Spleen (tissue), 11 donors: Measurements from ENCODE around the gene TYMP. TPM values are rescaled to one million over a fixed set of nuclear protein-coding genes. Genes with fewer than 3 reads are reported as not detected.

Experiments
- DNase-seq: peaks from one replicate; pipeline ENCODE4 v3.0.0-alpha.2; 2020
- H3K27ac ChIP-seq, 8 donors: fragments of 200-600 bp; sonication (generic) in 7 of 8; 1 replicate in 4 of 8; 2 replicates in 4 of 8; pipeline versions ENCODE4 v1.5.0 to v1.8.0; 2016 to 2021; ENCODE audit warnings: inconsistent platforms in 4 of 8, mild to moderate bottlenecking in 4 of 8, moderate library complexity in 1 of 8
- H3K27me3 ChIP-seq, 7 donors: fragments of 200-600 bp; sonication (generic) in 6 of 7; replicated peaks in 1 of 7; 1 replicate in 4 of 7; 2 replicates in 3 of 7; pipeline versions ENCODE4 v1.5.0 to v1.8.0; 2016 to 2021; ENCODE audit warnings: inconsistent platforms in 3 of 7, mild to moderate bottlenecking in 1 of 7
- H3K36me3 ChIP-seq, 6 donors: fragments of 200-600 bp; sonication (generic) in 5 of 6; 1 replicate in 4 of 6; 2 replicates in 2 of 6; pipeline versions ENCODE4 v1.5.0 to v1.8.0; 2016 to 2021; ENCODE audit warnings: inconsistent platforms in 2 of 6
- H3K4me1 ChIP-seq, 6 donors: fragments of 200-600 bp; sonication (generic) in 5 of 6; 1 replicate in 3 of 6; 2 replicates in 3 of 6; pipeline versions ENCODE4 v1.5.0 to v1.8.0; 2016 to 2021; ENCODE audit warnings: inconsistent platforms in 3 of 6
- H3K4me3 ChIP-seq, 8 donors: fragments of 200-600 bp; sonication (generic) in 7 of 8; 1 replicate in 4 of 8; 2 replicates in 4 of 8; pipeline versions ENCODE4 v1.5.0 to v1.8.0; 2016 to 2021; ENCODE audit warnings: inconsistent platforms in 4 of 8, mild to moderate bottlenecking in 4 of 8, moderate library complexity in 2 of 8
- H3K9me3 ChIP-seq, 8 donors: fragments of 200-600 bp; sonication (generic) in 7 of 8; 1 replicate in 4 of 8; 2 replicates in 4 of 8; pipeline versions ENCODE4 v1.5.0 to v1.8.0; 2016 to 2021; ENCODE audit warnings: inconsistent platforms in 4 of 8
- CTCF ChIP-seq, 11 experiments: fragments of 200-600 bp in 7 of 11; fragments of 450-650 bp in 4 of 11; sonication (generic) in 4 of 11; IDR thresholded peaks in 8 of 11; conservative IDR thresholded peaks in 3 of 11; 1 replicate in 7 of 11; 2 replicates in 4 of 11; pipeline versions ENCODE4 v1.4.0 to v1.8.0; 2016 to 2021; ENCODE audit warnings: antibody characterized with exemption in 11 of 11, inconsistent platforms in 4 of 11, mild to moderate bottlenecking in 1 of 11
- POLR2A ChIP-seq, 3 donors: fragments of 450-650 bp; IDR thresholded peaks; one replicate each; pipeline ENCODE4 v1.5.1; 2017; ENCODE audit warnings: antibody characterized with exemption in 3 of 3, mild to moderate bottlenecking in 1 of 3
- POLR2AphosphoS5 ChIP-seq, 3 donors: sonication (generic); formaldehyde crosslinking; IDR thresholded peaks; one replicate each; pipeline ENCODE4 v1.5.1; 2017; ENCODE audit warnings: antibody characterized with exemption in 3 of 3
- WGBS, 5 donors: extraction: QIAGEN DNeasy Blood & Tissue Kit in 3 of 5; methylation state at CpG; one replicate each; pipeline versions ENCODE4 v1.1.5 to v1.1.7; 2013 to 2018; 5-methylcytosine and 5-hydroxymethylcytosine counted together
- intact Hi-C: fragments of 100-400 bp; cut with DNase I; formaldehyde crosslinking; loops from one replicate; pipeline ENCODE4 v1.15.0; 2023; ENCODE audit warnings: low total_unique reads
- polyA plus RNA-seq, 3 donors: library from polyadenylated mRNA; stranded (reverse); fragments of 200-250 nt; gene quantifications; one replicate each; pipeline ENCODE4 v1.2.1, GENCODE V29; 2013
- total RNA-seq, 7 donors: library from RNA; depleted of rRNA in 3 of 7; stranded (reverse); fragments of >200 nt in 3 of 7; fragmentation: NEBNext Ultra II Directional in 4 of 7; extraction: Animal tissue kit (Norgen Biotek cat#: 25700) in 4 of 7; gene quantifications; one replicate each; pipeline versions ENCODE4 v1.1.0 to v1.2.1, GENCODE V29; 2016 to 2021
- donor health status: healthy with polysubstance abuse.
- donor health status: DM: no; HTN: no; CAD: no; lungs with moderate emphysema.
- donor health status: DM: no; HTN: no; CAD: no.
- donor health status: Bipolar disorder and iron deficiency.
- donor health status: healthy.
- donor health status: DM: no; HTN: no; CAD: no.
- donor health status: DM: yes; HTN: yes; CAD: no.

The TYMP gene
- total and polyA plus RNA-seq, 10 donors, result 73.7 to 284 (median 145) TPM

DNA sequence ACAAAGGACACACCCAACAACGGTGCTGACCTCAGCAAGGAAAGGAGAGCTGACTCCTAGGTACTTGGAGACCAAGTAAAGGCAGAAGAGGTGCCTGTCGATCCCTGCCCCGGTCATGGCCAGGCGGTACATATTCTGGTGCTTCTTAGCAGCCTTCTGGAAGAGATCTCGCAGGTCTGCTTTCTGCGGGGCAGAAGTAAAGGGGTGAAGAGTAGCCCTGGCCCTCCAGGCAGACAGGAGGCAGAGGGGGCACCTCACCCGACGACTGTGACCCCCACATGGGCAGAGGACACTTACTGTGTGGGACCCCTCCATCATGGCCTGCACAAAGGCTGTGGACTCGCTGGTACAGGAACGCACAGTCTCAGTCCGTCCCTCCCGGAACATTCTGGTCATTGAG lies 41.0 kb upstream of the TYMP start:
- no peak for DNase-seq
- H3K4me3 ChIP-seq, result no peak overlapping the region
- TF ChIP-seq CTCF (IDR thresholded peaks at IDR 0.05 in 8 of 11, conservative IDR thresholded peaks at IDR 0.05 in 3 of 11) (no peak), POLR2AphosphoS5 (IDR thresholded peaks at IDR 0.05) (no peak), POLR2A (IDR thresholded peaks at IDR 0.05) (no peak)
- WGBS, 5 donors, result 93 to 97% (median 95%) methylated on average over 9 to 12 of the region's 12 CpGs
- no peaks in the 10 kb centered on the region for H3K4me1 ChIP-seq
- H3K27ac ChIP-seq, result no peak overlapping the region
- H3K27me3 ChIP-seq, result no peaks in the 10 kb centered on the region
- intact Hi-C loops, result no loop called here
- peaks cover 0 to 86% (median 32%) of the 10 kb centered on the region in 6 donors for H3K36me3 ChIP-seq
- H3K9me3 ChIP-seq, result no peaks in the 10 kb centered on the region

- H3K27ac ChIP-seq, result no peak overlapping the region
- TF ChIP-seq POLR2AphosphoS5 (IDR thresholded peaks at IDR 0.05) (no peak), CTCF (IDR thresholded peaks at IDR 0.05 in 8 of 11, conservative IDR thresholded peaks at IDR 0.05 in 3 of 11) (no peak), POLR2A (IDR thresholded peaks at IDR 0.05) (no peak)
- no peak for DNase-seq
- H3K4me3 ChIP-seq, result no peak overlapping the region
- intact Hi-C loops, result no loop called here
- H3K27me3 ChIP-seq, result no peaks in the 10 kb centered on the region
- peaks cover 0 to 77% (median 32%) of the 10 kb centered on the region in 6 donors for H3K36me3 ChIP-seq
- no peaks in the 10 kb centered on the region for H3K4me1 ChIP-seq
- no peaks in the 10 kb centered on the region for H3K9me3 ChIP-seq
- WGBS, 5 donors, result 86 to 95% (median 92%) methylated on average over 8 to 13 of the region's 13 CpGs
Measured at GRCh38 chr22:50569896-50570535, 40.2 kb upstream of the TYMP start.

- no peaks in the 10 kb centered on the region for H3K4me1 ChIP-seq
- H3K27ac ChIP-seq, result no peak overlapping the region
- no peak overlapping the region for H3K4me3 ChIP-seq
- no peaks in the 10 kb centered on the region for H3K27me3 ChIP-seq
- no peaks in the 10 kb centered on the region for H3K9me3 ChIP-seq
- H3K36me3 ChIP-seq, result peaks cover 0 to 69% (median 32%) of the 10 kb centered on the region in 6 donors
- 82 to 96% (median 90%) methylated on average over 8 of the region's 8 CpGs for WGBS, 5 donors
- TF ChIP-seq POLR2AphosphoS5 (IDR thresholded peaks at IDR 0.05) (no peak), POLR2A (IDR thresholded peaks at IDR 0.05) (no peak), CTCF (IDR thresholded peaks at IDR 0.05 in 8 of 11, conservative IDR thresholded peaks at IDR 0.05 in 3 of 11) (no peak)
- intact Hi-C loops, result no loop called here
- no peak for DNase-seq
Measured at GRCh38 chr22:50569041-50569459, 39.2 kb upstream of the TYMP start.

DNA sequence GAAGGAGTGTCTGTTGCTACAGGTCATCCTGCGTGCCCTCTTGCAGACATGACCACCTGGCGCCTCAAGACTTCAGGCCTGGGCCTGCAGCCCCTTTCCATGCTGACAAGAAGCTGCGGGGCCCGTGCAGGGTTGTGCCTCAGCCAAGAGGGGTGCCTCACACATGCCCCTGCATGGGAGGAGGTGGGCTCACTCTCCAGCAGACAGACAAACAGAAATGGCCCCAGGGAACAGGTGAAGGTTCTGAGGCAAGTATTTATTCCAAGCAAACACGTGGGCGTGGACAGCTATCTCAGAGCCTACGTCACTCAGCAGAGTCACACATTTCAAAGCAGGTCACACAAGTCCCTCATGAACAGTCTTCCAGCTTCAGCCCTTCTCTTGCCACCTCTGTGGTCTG lies 38.8 kb upstream of the TYMP start:
- Histone ChIP-seq H3K27me3 (no peaks in the 10 kb centered on the region), H3K4me1 (peaks cover under 1 to 3% (median 3%) of the 10 kb centered on the region in 6 donors), H3K4me3 (no peak overlapping the region), H3K27ac (no peak overlapping the region), H3K9me3 (no peaks in the 10 kb centered on the region), H3K36me3 (peaks cover 0 to 65% (median 32%) of the 10 kb centered on the region in 6 donors)
- DNase-seq, result no peak
- WGBS, 5 donors, result 91 to 98% (median 93%) methylated on average over 7 of the region's 7 CpGs
- TF ChIP-seq POLR2AphosphoS5 (IDR thresholded peaks at IDR 0.05) (no peak), POLR2A (IDR thresholded peaks at IDR 0.05) (no peak), CTCF (IDR thresholded peaks at IDR 0.05 in 8 of 11, conservative IDR thresholded peaks at IDR 0.05 in 3 of 11) (no peak)
- intact Hi-C loops, result no loop called here
